ENCODE results near the gene SOX13. TPM values are rescaled to one million over a fixed set of nuclear protein-coding genes. Genes with fewer than 3 reads are reported as not detected.
"Not testable (repeated sequence)": the region's sequence is repeated elsewhere in the genome, so short reads cannot be mapped to it uniquely, and the experiment has no call there.

SOX13 gene
- total and polyA plus RNA-seq, 9 donors, result 12.0 to 43.0 (median 21.8) TPM

DNA sequence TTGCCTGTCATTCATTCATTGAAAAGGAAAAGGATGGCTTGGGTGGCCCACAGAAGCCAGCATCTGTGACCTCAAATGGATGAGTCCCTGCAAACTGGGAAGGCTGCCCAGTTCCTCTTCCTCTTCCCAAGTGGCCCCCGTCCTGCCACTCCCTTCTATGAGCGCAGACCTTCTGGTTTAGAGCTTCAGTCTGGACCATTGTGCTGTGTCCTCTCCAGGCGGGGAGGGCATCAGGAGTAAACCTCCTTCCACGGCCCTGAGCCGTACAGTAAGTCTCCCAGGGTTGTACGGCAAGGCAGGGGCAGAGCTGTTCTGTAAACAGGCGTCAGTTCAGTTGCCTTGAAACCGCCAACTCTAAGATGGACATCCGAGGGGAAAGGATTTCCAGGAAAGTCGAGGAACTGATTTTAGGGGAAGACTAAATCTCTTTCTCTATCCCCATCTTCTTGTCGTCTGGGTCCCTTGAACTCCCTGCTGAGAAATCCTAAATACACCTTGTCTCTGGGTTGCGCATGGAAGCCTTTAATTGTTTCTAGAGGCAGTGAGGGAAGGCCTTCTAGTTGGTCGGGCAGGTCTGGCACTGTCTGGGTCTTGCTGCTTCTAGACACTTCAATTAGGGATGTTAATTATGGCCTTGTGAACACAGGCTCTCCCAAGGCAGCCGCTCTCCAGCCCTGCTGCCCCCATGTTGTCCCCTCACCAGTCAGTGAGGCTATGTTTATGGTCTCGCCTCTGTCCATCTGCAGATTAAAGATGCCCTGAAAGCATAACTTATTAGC is 22.1 kb downstream of the SOX13 start:
- Histone ChIP-seq H3K9me3 (no peaks in the 10 kb centered on the region), H3K27me3 (no peaks in the 10 kb centered on the region), H3K4me1 (ENCODE audit: insufficient read depth) (no peaks in the 10 kb centered on the region), H3K36me3 (no peaks in the 10 kb centered on the region), H3K27ac (no peak overlapping the region), H3K4me3 (no peak overlapping the region)
- no peak for TF ChIP-seq EP300 (IDR thresholded peaks at IDR 0.05)
- TF ChIP-seq POLR2A (IDR thresholded peaks at IDR 0.05), result no peak
- TF ChIP-seq, protein P1, sequence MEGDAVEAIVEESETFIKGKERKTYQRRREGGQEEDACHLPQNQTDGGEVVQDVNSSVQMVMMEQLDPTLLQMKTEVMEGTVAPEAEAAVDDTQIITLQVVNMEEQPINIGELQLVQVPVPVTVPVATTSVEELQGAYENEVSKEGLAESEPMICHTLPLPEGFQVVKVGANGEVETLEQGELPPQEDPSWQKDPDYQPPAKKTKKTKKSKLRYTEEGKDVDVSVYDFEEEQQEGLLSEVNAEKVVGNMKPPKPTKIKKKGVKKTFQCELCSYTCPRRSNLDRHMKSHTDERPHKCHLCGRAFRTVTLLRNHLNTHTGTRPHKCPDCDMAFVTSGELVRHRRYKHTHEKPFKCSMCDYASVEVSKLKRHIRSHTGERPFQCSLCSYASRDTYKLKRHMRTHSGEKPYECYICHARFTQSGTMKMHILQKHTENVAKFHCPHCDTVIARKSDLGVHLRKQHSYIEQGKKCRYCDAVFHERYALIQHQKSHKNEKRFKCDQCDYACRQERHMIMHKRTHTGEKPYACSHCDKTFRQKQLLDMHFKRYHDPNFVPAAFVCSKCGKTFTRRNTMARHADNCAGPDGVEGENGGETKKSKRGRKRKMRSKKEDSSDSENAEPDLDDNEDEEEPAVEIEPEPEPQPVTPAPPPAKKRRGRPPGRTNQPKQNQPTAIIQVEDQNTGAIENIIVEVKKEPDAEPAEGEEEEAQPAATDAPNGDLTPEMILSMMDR (IDR thresholded peaks at IDR 0.05), result no peak
- DNase-seq, result no peak
- WGBS, 3 donors, result 87 to 91% (median 88%) methylated on average over 15 of the region's 15 CpGs
- intact Hi-C loops (cut with DNase I), result no loop called here

DNA sequence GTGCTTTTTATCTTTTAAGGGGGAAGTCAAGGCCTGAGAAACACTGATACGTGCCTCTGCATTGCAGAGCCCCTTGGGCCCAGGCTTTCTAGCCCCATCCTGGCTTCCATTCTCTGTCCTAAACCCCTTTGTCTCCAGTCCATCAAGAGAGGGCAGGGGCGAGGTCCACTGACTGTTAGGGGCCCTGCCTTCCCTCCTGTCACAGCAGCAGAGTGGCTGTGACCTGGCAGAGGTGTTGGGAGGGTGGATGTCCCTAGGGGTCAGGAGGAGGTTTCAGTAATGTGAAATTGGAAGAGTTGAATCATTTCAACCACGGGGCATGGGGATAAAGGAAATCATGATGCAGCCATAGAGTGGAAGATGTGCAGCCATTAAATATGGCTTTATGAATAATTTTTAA is 24.0 kb downstream of the SOX13 start:
- DNase-seq, result no peak
- H3K36me3 ChIP-seq, result no peaks in the 10 kb centered on the region
- H3K4me1 ChIP-seq (ENCODE audit: insufficient read depth), result no peaks in the 10 kb centered on the region
- no peaks in the 10 kb centered on the region for H3K27me3 ChIP-seq
- TF ChIP-seq EP300 (IDR thresholded peaks at IDR 0.05), result no peak
- no peak for TF ChIP-seq POLR2A (IDR thresholded peaks at IDR 0.05)
- TF ChIP-seq, protein P1 (IDR thresholded peaks at IDR 0.05), result no peak
- H3K27ac ChIP-seq, result no peak overlapping the region
- no peak overlapping the region for H3K4me3 ChIP-seq
- intact Hi-C loops (cut with DNase I), result no loop called here
- WGBS, 3 donors, result 77 to 80% (median 79%) methylated on average over 3 of the region's 3 CpGs
- H3K9me3 ChIP-seq, result no peaks in the 10 kb centered on the region

- Histone ChIP-seq H3K4me3 (no peak overlapping the region), H3K27ac (no peak overlapping the region), H3K4me1 (ENCODE audit: insufficient read depth) (peaks cover 5% of the 10 kb centered on the region), H3K9me3 (no peaks in the 10 kb centered on the region), H3K36me3 (no peaks in the 10 kb centered on the region), H3K27me3 (no peaks in the 10 kb centered on the region)
- WGBS, 3 donors, result 93 to 97% (median 96%) methylated on average over 4 of the region's 4 CpGs
- no peak for DNase-seq
- TF ChIP-seq, protein P1 (IDR thresholded peaks at IDR 0.05), result no peak
- no peak for TF ChIP-seq EP300 (IDR thresholded peaks at IDR 0.05)
- intact Hi-C loops (cut with DNase I), result loop anchor here in 1 of 4 donors (2.0 kb wide), 1 partner anchor 66 kb away; no protein-coding TSS in a partner anchor
Observed at GRCh38 chr1:204098683-204099082, 25.8 kb downstream of the SOX13 start.

- H3K4me3 ChIP-seq; H3K27me3 ChIP-seq; H3K36me3 ChIP-seq; H3K9me3 ChIP-seq; DNase-seq; H3K4me1 ChIP-seq (ENCODE audit: insufficient read depth); H3K27ac ChIP-seq: not testable (repeated sequence)
- 79 to 84% (median 83%) methylated on average over 2 of the region's 2 CpGs for WGBS, 3 donors
- intact Hi-C loops (cut with DNase I), result loop anchor here in 1 of 4 donors (2.0 kb wide), 1 partner anchor 67 kb away; no protein-coding TSS in a partner anchor
Observed at GRCh38 chr1:204099754-204100153, 26.8 kb downstream of the SOX13 start.

DNA sequence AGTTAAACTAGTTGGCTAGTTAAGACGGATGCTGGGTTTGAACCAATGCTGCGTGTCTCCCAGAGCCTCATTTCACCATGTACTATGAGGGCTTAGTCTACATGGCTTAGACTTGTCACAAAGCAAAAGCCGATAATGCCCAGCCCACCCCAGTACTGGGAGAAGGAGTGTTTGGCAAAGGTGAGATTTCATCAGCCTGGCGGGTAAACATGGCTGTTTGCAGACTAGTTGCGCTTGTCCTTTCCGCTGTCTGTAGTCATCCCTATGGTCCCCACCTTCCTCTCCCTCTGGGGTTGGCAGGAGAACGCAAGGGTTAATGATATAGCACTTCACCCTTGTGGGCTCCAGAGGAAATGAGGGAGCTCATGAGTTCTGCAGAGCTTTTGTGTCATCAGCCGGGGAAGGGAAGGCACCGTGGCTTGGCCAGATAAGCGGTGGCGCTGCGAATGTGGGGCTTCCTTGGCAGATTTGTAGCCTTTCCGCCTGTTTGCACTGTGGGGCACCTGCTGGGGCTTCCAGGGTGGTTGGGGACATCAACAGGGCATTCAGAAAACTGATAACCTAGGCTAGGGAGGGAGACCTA is 29.2 kb downstream of the SOX13 start:
- peaks cover 5% of the 10 kb centered on the region for H3K4me1 ChIP-seq (ENCODE audit: insufficient read depth)
- no peaks in the 10 kb centered on the region for H3K27me3 ChIP-seq
- no peak overlapping the region for H3K27ac ChIP-seq
- no peaks in the 10 kb centered on the region for H3K36me3 ChIP-seq
- 72 to 75% (median 74%) methylated on average over 13 of the region's 13 CpGs for WGBS, 3 donors
- intact Hi-C loops (cut with DNase I), result no loop called here
- DNase-seq, result no peak
- no peak for TF ChIP-seq POLR2A (IDR thresholded peaks at IDR 0.05)
- TF ChIP-seq, protein P1 (IDR thresholded peaks at IDR 0.05), result no peak
- no peak for TF ChIP-seq EP300 (IDR thresholded peaks at IDR 0.05)
- H3K4me3 ChIP-seq, result no peak overlapping the region
- H3K9me3 ChIP-seq, result no peaks in the 10 kb centered on the region
